Stimulated activated effector memory CD8-positive, alpha-beta T cell treated with anti-CD3 and anti-CD28 coated beads, Interleukin-12 subunit alpha, Interleukin-12 subunit beta, amount 100 ng/mL, for 72 hours (primary cell): ENCODE results near the gene LRRC3.
"Not testable (repeated sequence)": the region's sequence is repeated elsewhere in the genome, so short reads cannot be mapped to it uniquely, and the experiment has no call there.

Experiments
- ATAC-seq: fragments of 150-1000 bp; cut with Tn5 transposase; 2 replicates; pipeline ENCODE4 v1.10.0; 2021
- DNase-seq, 2 donors: peaks; one replicate each; pipeline ENCODE4 v3.0.0; 2021 to 2022; ENCODE audit warnings: low spot score in 2 of 2
- H3K27ac Mint-ChIP-seq: one replicate; pipeline ENCODE4 v1.8.0; 2022; ENCODE audit warnings: mild to moderate bottlenecking, mixed read lengths
- H3K36me3 Mint-ChIP-seq: one replicate; pipeline ENCODE4 v1.8.0; 2022; ENCODE audit warnings: mild to moderate bottlenecking, mixed read lengths
- H3K4me1 Mint-ChIP-seq: one replicate; pipeline ENCODE4 v1.8.0; 2022; ENCODE audit warnings: mixed read lengths
- H3K4me3 Mint-ChIP-seq: one replicate; pipeline ENCODE4 v1.8.0; 2022; ENCODE audit warnings: mild to moderate bottlenecking, mixed read lengths
- H3K9me3 Mint-ChIP-seq: one replicate; pipeline ENCODE4 v1.8.0; 2022; ENCODE audit warnings: mixed read lengths

Gene LRRC3

GRCh38 chr21:44471996-44472395 lies 16.7 kb downstream of the LRRC3 start:
- no peaks in the 10 kb centered on the region for H3K4me1 Mint-ChIP-seq
- no peak overlapping the region for H3K27ac Mint-ChIP-seq
- no peaks in the 10 kb centered on the region for H3K36me3 Mint-ChIP-seq
- H3K4me3 Mint-ChIP-seq = no peak overlapping the region
- DNase-seq (no peak), ATAC-seq (no peak)
- H3K9me3 Mint-ChIP-seq = no peaks in the 10 kb centered on the region

GRCh38 chr21:44473915-44474555 lies 18.7 kb downstream of the LRRC3 start:
- peaks cover 4% of the 10 kb centered on the region for H3K4me1 Mint-ChIP-seq
- no peak for ATAC-seq
- no peak overlapping the region for H3K4me3 Mint-ChIP-seq
- no peak for DNase-seq
- peaks cover 2% of the 10 kb centered on the region for H3K36me3 Mint-ChIP-seq
- H3K27ac Mint-ChIP-seq = no peak overlapping the region
- H3K9me3 Mint-ChIP-seq = no peaks in the 10 kb centered on the region

GRCh38 chr21:44475266-44475845 lies 20.0 kb downstream of the LRRC3 start:
- Mint-ChIP-seq H3K4me3 (no peak overlapping the region), H3K27ac (no peak overlapping the region), H3K4me1 (peaks cover 17% of the 10 kb centered on the region), H3K36me3 (peaks cover 4% of the 10 kb centered on the region), H3K9me3 (no peaks in the 10 kb centered on the region)
- ATAC-seq (no peak), DNase-seq (no peak)

- Mint-ChIP-seq H3K4me3 (no peak overlapping the region), H3K36me3 (peaks cover 7% of the 10 kb centered on the region), H3K9me3 (no peaks in the 10 kb centered on the region), H3K4me1 (peaks cover 17% of the 10 kb centered on the region), H3K27ac (no peak overlapping the region)
- no peak for ATAC-seq
- no peak for DNase-seq
Observed at GRCh38 chr21:44477131-44477530, 21.8 kb downstream of the LRRC3 start.

GRCh38 chr21:44477712-44478111 lies 22.4 kb downstream of the LRRC3 start:
- DNase-seq = no peak
- H3K36me3 Mint-ChIP-seq = peaks cover 8% of the 10 kb centered on the region
- no peak for ATAC-seq
- no peaks in the 10 kb centered on the region for H3K9me3 Mint-ChIP-seq
- no peak overlapping the region for H3K27ac Mint-ChIP-seq
- no peak overlapping the region for H3K4me3 Mint-ChIP-seq
- H3K4me1 Mint-ChIP-seq = peaks cover 17% of the 10 kb centered on the region

- Mint-ChIP-seq H3K4me1 (peaks cover 17% of the 10 kb centered on the region), H3K4me3 (no peak overlapping the region), H3K36me3 (peaks cover 8% of the 10 kb centered on the region), H3K27ac (peak overlapping the region; percentile 43), H3K9me3 (no peaks in the 10 kb centered on the region)
- DNase-seq = no peak
- ATAC-seq = no peak
Observed at GRCh38 chr21:44478124-44478800, 23.0 kb downstream of the LRRC3 start.

- H3K27ac Mint-ChIP-seq = peak overlapping the region; percentile 43
- no peak for DNase-seq
- H3K9me3 Mint-ChIP-seq = no peaks in the 10 kb centered on the region
- peaks cover 17% of the 10 kb centered on the region for H3K4me1 Mint-ChIP-seq
- peaks cover 8% of the 10 kb centered on the region for H3K36me3 Mint-ChIP-seq
- no peak for ATAC-seq
- H3K4me3 Mint-ChIP-seq = no peak overlapping the region
Observed at GRCh38 chr21:44478801-44479167, 23.5 kb downstream of the LRRC3 start.

GRCh38 chr21:44479556-44480199 lies 24.4 kb downstream of the LRRC3 start:
- not testable (repeated sequence) for H3K9me3 Mint-ChIP-seq, H3K36me3 Mint-ChIP-seq, H3K4me3 Mint-ChIP-seq, ATAC-seq
- DNase-seq = peak; percentile 30 to 68
- H3K4me1 Mint-ChIP-seq = peaks cover 17% of the 10 kb centered on the region
- H3K27ac Mint-ChIP-seq = peak overlapping the region; percentile 43

GRCh38 chr21:44480200-44481053 lies 25.1 kb downstream of the LRRC3 start:
- H3K4me3 Mint-ChIP-seq = no peak overlapping the region
- no peaks in the 10 kb centered on the region for H3K9me3 Mint-ChIP-seq
- H3K36me3 Mint-ChIP-seq = peaks cover 8% of the 10 kb centered on the region
- H3K27ac Mint-ChIP-seq = peak overlapping the region; percentile 43
- ATAC-seq = no peak
- peaks cover 17% of the 10 kb centered on the region for H3K4me1 Mint-ChIP-seq
- no peak for DNase-seq

GRCh38 chr21:44482581-44483287 lies 27.4 kb downstream of the LRRC3 start:
- Mint-ChIP-seq H3K4me3 (no peak overlapping the region), H3K36me3 (peaks cover 8% of the 10 kb centered on the region), H3K4me1 (peaks cover 17% of the 10 kb centered on the region), H3K9me3 (no peaks in the 10 kb centered on the region), H3K27ac (no peak overlapping the region)
- DNase-seq (no peak), ATAC-seq (no peak)

GRCh38 chr21:44483288-44484237 lies 28.3 kb downstream of the LRRC3 start:
- peaks cover 8% of the 10 kb centered on the region for H3K36me3 Mint-ChIP-seq
- ATAC-seq = no peak

GRCh38 chr21:44484498-44485253 lies 29.4 kb downstream of the LRRC3 start:
- Mint-ChIP-seq H3K4me1 (peaks cover 6% of the 10 kb centered on the region), H3K27ac (no peak overlapping the region), H3K9me3 (no peaks in the 10 kb centered on the region), H3K36me3 (peaks cover 5% of the 10 kb centered on the region), H3K4me3 (peak overlapping the region; percentile 30)
- no peak for DNase-seq
- no peak for ATAC-seq

More at GRCh38 chr21:44483288-44484237, 28.3 kb downstream of the LRRC3 start:
- H3K4me3 Mint-ChIP-seq = no peak overlapping the region
- peaks cover 17% of the 10 kb centered on the region for H3K4me1 Mint-ChIP-seq
- H3K27ac Mint-ChIP-seq = no peak overlapping the region
- no peaks in the 10 kb centered on the region for H3K9me3 Mint-ChIP-seq
- DNase-seq = no peak

GRCh38 chr21:44485254-44485793 lies 30.0 kb downstream of the LRRC3 start:
- Mint-ChIP-seq H3K27ac (no peak overlapping the region), H3K4me1 (no peaks in the 10 kb centered on the region), H3K4me3 (peak overlapping the region; percentile 30), H3K9me3 (no peaks in the 10 kb centered on the region), H3K36me3 (peaks cover 5% of the 10 kb centered on the region)
- ATAC-seq (peak; percentile 53), DNase-seq (no peak)
